ENCODE results near the gene PDF.

Gene PDF

DNA sequence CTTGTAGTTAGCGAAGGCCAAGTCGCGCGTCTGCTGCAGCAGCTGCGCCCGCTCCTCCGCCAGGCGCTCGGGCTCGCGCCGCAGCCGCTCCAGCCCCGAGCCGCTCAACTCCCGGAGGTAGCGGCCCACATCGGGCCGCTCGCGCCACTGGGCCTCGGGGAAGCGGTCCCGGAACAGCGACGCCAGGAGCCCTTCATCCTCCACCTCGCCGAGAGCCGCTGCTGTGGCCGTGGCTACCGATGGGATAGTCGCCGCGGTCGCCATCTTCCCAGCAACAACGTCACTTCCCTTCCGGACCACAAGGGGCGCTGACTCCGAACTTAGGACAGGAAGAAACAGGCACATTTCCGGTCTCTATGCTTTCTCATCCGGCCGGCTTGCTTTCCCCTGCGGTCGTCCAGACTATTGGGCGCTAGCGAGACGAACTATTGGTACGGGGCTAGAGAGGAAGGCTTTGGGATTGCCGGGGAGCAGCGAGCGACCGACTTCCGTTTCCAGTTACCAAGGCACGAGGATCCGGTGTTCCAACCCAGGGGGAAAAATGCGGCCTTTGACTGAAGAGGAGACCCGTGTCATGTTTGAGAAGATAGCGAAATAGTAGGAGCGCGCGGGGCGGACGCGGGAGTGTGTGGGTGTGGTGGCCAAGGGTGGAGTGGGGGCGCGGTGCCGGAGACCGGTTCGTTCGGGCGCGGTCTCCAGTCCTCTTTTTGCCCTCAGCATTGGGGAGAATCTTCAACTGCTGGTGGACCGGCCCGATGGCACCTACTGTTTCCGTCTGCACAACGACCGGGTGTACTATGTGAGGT, 9.1 kb upstream of the PDF start, which contains the start of the genes COG8 and NIP7:
Gene COG8 (minus strand): TSS at position 276 of the 806 bp plus-strand sequence. CDS start 12 bp downstream, at position 264.
Gene NIP7 (plus strand): TSS at position 484 of the 806 bp plus-strand sequence. CDS start 58 bp downstream, at position 542.
- DNase-seq (ENCODE audit: low read depth in 2 of 2) = peak; percentile 87 to 90

DNA sequence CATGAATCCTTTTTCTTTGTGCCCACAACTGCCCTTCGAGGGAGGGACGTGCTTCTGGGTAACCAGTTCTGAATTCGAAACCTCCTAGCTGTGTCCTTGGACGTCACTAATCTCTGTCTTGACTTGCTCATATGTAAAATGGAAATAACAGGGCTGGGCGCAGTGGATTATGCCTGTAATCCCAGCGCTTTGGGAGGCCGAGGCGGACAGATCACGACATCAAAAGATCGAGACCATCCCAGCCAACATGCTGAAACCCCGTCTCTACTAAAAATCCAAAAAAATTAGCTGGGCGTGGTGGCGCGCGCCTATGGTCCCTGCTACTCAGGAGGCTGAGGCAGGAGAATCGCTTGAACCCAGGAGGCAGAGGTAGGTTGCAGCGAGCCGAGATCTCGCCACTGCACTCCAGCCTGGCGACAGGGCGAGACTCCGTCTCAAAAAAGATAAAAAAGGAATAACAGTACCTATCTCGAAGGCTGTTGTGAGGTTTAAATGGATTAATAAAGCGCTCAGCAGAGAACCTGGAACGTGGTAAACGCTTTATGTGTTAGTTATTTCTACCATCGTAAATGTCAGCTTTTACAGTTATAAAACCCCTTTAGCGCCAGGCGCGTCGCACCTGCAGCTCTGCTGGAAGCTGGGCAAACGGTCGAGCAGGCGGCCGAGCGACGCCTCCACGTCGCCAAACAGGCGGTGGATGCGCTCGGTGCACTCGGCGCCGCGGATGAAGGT, 8.3 kb upstream of the PDF start:
- peak in 1 of 2 donors; percentile 43 for DNase-seq (ENCODE audit: low read depth in 2 of 2)

GRCh38 chr16:69334696-69335095, 4.3 kb upstream of the PDF start:
- no peak for DNase-seq (ENCODE audit: low read depth in 2 of 2)

GRCh38 chr16:69329369-69330285, 761 bp downstream of the PDF start:
- DNase-seq (ENCODE audit: low read depth in 2 of 2) = peak; percentile 25

GRCh38 chr16:69328854-69329316, 1.5 kb downstream of the PDF start:
- no peak for DNase-seq (ENCODE audit: low read depth in 2 of 2)

DNA sequence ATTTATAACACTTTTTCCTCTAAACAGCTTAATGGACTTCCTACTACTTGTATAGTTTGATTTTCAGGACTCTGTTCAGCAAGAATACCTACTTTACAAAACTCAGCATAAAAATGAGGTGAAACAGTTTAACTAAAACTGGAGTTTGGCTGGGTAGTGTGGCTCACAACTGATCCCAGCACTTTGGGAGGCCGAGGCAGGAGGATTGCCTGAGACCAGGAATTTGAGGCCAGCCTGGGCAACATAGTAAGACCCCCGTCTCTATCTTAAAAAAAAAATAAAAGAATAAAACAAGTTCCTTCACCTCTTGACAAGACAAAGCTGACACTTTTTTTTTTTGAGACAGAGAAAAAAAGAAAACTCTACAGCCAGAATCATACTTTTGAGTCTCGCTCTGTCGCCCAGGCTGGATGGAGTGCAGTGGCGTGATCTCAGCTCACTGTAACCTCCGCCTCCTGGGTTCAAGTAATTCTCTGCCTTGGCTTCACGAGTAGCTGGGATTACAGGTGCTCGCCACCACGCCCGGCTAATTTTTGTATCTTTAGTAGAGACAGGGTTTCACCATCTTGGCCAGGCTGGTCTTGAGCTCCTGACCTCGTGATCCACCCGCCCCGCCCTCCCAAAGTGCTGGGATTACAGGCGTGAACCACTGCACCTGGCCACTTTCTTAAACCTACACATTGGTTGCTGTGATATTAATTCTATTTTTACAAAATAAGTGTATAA, 2.6 kb downstream of the PDF start:
- no peak for DNase-seq (ENCODE audit: low read depth in 2 of 2)

DNA sequence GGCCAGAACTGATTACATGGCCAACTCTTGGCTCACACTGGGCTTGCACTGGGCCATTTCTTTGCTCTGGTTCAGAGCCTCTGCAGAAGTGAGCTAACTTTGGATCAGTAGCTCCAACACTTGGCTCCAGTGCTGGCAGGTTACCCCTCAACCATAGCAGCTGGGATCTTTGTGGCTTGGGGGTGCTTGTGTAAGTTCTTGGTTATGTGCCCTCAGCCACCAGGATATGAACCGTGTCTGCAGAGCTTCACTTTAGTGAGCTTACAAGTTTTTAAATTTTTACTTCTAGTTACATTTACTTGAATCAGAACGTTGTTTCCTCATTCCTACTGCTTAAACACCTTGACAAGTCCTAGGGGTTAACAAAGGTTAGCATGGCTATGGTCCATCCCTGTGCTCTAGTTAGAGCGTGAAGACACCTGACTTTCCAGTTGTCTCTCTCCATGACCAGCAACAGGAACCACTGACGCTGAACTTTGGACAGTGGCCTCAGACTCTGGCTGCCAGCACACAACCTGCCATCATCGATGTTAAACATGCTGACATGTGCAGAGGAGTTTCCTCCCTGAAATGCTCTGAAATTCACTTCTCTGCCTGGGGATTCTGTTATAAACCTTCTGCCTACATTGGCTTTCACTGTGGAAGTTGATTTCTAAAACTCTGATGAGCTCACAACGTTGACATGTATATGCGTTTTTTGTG, 4.1 kb downstream of the PDF start:
- no peak for DNase-seq (ENCODE audit: low read depth in 2 of 2)

GRCh38 chr16:69325784-69326171, 4.6 kb downstream of the PDF start:
- DNase-seq (ENCODE audit: low read depth in 2 of 2) = no peak

- no peak for DNase-seq (ENCODE audit: low read depth in 2 of 2)
These were observed 5.7 kb downstream of the PDF start for GRCh38 chr16:69324585-69325253.

DNA sequence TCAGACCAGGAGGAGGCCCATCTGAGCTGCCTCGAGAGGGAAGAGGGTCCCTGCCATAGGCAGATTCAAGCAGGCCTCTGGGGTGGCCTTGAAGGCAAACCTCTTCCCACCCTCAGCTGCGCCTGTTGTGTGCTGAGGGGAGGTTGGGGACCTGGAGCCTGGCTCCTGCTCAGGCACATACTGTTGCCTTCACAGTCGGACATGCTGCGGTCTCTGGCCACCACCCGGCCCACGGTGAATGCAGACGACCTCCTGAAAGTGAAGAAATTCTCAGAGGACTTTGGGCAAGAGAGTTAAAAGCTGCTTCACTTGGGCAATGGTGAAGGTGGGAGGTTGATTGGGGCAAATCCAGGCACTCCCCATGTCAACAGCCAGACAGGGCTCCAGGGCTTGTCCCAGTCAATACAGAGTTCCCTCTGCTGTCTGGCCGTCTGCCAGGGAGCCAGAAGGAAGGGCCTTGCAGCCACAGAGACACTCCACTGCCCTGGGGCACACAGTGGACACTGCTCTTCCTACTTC, 6.3 kb downstream of the PDF start:
- no peak for DNase-seq (ENCODE audit: low read depth in 2 of 2)

DNA sequence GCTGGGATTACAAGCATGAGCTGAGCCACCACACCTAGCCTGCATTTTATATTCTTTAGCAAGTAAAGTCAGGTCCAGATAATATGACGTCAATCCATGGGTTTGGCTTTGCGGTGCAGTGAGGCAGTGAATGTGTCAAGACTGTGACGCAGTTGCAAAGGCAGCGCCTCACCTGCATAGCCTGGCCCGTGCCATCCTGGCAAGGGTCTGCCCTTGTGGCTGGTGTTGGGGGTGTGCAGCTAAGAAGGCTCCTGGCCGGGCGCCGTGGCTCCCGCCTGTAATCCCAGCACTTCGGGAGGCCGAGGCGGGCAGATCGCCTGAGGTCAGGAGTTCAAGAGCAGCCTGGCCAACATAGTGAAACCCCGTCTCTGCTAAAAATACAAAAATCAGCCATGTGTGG, 7.0 kb downstream of the PDF start:
- no peak for DNase-seq (ENCODE audit: low read depth in 2 of 2)

DNA sequence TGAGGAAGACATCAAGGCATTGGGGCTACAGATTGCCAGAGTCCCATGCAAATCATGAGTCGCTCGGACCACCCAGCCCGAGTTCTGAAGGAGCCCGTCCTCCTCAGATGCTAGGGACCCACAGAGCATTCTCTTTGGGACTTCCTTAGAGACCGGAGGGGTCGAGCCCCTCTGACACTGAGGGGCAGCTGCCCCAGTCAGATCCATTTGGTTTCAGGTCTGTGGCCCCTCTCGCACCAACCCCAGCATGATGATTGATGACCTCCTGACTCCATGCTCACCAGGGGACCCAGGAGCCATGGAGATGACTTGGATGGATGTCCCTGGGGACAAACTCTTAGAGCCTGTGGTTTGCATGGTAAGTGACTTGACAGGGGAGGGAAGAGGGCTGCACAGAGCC, 8.0 kb downstream of the PDF start:
- no peak for DNase-seq (ENCODE audit: low read depth in 2 of 2)

- no peak for DNase-seq (ENCODE audit: low read depth in 2 of 2)
These were observed 9.3 kb downstream of the PDF start for GRCh38 chr16:69321080-69321479.

DNA sequence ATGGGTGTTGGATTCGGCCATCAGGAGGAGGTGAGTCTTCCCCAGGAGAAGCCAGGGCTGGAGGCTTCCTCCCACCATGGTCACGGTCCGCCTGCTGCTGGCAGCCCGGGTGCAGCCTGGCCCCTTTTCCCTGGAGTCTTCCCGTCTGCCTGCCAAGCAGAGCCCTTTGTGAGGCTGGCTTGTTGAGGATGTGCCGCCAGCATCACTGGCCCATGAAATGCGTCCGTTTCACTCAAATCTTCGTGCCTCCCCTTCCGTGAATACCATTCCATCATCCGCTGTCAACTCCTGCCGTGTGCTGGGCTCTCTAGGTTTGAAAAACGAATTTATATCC, 9.7 kb downstream of the PDF start:
- DNase-seq (ENCODE audit: low read depth in 2 of 2) = no peak

DNA sequence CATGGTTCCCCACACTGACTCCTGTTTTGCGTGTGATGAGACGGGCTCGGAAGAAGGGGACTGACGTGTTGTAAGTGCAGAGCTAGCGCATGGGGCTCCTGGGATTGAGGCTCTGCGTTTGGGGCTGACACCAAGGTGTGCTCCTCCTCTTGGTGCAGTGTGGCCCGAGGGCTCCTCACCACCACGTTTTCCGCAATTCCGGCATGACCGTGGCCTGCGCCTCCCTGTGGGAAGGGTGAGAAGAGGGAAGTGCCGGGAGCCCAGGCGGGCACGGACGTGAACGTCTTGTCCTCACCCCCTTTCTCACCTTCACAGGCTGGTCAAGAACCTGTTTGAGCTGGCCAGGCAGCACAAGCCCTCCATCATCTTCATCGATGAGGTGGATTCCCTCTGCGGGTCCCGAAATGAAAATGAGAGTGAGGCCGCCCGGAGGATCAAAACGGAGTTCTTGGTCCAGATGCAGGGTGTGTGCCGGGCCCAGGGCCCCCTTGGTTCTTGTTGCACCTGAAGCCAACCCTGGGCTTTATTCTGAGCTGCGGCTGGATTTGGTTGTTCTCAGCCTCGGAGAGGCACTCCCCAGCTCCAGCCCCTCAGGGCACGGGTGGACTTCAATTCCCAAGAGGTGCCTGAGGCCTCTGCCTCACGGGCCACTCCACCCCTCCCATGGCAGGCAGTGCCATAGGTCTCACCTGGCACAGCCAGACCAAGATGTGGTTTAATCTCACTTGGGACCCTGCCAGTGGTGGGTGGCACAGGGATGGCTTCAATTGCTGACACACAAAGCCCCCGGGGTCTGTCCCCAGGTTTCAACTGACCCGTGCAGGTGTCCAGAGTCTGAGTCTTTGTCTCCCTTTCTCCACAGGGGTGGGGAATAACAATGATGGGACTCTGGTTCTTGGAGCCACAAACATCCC, 10.3 kb downstream of the PDF start:
- no peak for DNase-seq (ENCODE audit: low read depth in 2 of 2)

GRCh38 chr16:69319381-69319780, 11.0 kb downstream of the PDF start:
- no peak for DNase-seq (ENCODE audit: low read depth in 2 of 2)

- no peak for DNase-seq (ENCODE audit: low read depth in 2 of 2)
These were observed 11.5 kb downstream of the PDF start for GRCh38 chr16:69318911-69319289.

DNA sequence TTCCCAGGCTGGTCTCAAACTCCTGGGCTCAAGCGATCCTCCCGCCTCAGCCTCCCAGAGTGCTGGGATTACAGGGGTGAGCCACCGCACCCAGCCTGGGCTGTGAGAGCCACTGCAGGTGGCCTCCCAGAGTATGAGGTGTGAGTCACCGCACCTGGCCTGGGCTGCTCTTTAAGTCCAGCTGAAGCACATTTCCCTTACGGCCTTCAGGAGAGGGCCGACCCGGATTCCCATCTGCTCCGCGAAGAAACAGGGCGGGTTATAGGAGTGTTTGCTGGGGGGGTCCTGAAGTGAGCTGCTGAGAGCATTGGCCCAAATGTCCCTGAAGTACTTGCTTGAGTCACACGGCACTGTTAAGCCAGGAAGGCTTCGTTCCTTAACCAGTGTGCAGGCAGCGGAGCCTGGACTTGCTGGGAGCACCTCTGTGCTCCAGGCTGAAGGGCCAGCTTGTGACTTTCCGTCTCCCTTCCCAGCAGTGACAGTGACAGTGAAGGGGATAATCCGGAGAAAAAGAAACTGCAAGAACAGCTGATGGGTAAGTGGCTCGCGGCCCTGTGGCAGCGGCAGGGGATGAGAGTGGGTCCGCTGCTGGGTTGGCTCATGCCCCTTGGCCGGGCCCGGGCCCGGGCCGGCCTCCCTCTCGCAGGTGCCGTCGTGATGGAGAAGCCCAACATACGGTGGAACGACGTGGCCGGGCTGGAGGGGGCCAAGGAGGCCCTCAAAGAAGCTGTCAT, 12.0 kb downstream of the PDF start:
- DNase-seq (ENCODE audit: low read depth in 2 of 2) = no peak

Measured in stimulated activated CD4-positive, alpha-beta T cell treated with anti-CD3 and anti-CD28 coated beads, Interleukin-4, amount 100 ng/mL, for 48 hours (primary cell).